Glomerular visceral epithelial cell (primary cell): ENCODE measurements around the gene GRHPR.
"Not testable (repeated sequence)": the region's sequence is repeated elsewhere in the genome, so short reads cannot be mapped to it uniquely, and the experiment has no call there.

Experiments used
- DNase-seq: peaks from one replicate; pipeline ENCODE4 v3.0.0-alpha.2; 2016; ENCODE audit errors: extremely low spot score

GRHPR gene

DNA sequence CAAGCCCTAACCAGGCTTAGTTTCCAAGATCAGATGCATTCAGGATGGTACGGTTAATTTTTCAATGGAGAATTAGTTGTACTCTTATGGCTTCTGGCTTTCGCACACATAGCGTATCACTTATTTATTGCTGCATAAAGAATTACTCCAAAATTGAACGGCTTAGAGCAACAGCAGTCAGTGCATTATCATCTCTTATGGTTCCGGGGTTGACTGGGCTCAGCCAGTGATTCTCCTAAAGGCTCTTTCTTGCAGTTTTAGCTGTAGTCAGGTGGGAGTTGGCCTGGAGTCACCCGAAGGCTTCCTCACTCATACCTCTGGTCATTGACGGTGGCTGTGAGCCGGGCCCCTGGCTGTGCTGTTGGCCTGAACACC is 595 bp upstream of the GRHPR start:
- no peak for DNase-seq

- DNase-seq: no peak
Observed at GRCh38 chr9:37423508-37423907, 1.0 kb downstream of the GRHPR start.

DNA sequence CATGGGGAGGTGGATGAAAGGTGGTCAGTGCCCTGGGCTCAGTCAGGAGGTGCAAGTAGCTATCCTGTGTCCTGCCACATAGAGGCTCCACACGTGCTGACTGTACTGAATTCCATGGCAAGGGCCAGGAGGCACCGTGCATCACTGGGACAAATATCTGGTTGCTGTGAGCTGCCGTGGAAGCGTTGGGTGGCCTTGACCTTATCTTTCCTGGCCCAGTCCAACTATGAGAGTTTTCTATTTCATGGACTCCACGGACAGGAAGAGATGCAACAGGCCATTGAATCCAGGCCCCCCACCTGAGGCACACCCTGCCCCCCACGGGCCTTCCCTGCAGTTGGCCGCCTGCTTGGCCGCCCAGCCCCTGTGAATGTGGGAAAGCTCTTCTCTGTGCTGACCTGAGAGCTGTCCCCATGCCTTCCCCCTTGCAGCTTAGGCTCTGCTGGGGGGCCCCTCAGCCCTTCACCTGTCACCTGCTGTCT is 1.7 kb downstream of the GRHPR start:
- no peak for DNase-seq

GRCh38 chr9:37424686-37425297 is 2.3 kb downstream of the GRHPR start:
- no peak for DNase-seq

DNA sequence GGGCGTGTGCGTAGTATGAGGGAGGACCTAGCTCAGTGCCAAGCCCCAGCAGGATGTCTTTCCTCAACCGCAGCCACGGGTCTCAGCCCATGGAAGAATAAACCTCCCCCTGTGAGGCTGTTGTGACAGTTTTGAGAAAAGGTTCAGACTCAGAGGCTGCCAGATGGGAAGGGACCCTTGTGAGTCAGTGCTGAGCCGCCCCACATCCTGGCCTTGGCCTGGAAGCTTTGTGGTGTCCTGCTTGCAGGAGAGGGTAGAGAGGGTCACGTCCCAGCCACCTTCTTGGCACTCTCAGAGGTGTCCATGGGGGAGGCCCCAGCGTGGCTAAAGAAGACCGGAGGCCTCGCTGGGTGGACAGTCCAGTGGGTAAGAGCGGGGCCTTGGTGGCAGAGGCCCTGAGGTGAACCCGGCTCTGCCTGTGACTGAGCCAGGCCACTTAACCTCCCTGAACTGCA is 2.8 kb downstream of the GRHPR start:
- DNase-seq: no peak

GRCh38 chr9:37426431-37426830 is 3.9 kb downstream of the GRHPR start:
- not testable (repeated sequence) for DNase-seq

GRCh38 chr9:37426846-37427245 is 4.3 kb downstream of the GRHPR start:
- no peak for DNase-seq

DNA sequence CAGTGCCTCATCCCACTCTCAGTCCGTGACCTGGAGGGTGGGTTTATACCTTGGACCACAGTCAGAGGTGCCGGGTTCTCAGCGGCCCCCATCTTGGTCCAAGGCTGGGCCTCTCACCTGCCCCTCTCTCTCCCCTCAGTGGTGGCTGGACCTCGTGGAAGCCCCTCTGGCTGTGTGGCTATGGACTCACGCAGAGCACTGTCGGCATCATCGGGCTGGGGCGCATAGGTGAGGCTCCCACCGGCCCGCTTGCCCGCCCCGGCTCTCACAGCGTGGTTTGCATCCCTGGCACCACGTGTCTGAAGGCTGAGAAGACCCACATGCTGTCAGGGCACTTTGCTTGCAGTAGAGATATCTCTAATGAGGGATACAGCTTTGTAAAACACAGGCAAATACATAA is 5.8 kb downstream of the GRHPR start:
- no peak for DNase-seq

DNA sequence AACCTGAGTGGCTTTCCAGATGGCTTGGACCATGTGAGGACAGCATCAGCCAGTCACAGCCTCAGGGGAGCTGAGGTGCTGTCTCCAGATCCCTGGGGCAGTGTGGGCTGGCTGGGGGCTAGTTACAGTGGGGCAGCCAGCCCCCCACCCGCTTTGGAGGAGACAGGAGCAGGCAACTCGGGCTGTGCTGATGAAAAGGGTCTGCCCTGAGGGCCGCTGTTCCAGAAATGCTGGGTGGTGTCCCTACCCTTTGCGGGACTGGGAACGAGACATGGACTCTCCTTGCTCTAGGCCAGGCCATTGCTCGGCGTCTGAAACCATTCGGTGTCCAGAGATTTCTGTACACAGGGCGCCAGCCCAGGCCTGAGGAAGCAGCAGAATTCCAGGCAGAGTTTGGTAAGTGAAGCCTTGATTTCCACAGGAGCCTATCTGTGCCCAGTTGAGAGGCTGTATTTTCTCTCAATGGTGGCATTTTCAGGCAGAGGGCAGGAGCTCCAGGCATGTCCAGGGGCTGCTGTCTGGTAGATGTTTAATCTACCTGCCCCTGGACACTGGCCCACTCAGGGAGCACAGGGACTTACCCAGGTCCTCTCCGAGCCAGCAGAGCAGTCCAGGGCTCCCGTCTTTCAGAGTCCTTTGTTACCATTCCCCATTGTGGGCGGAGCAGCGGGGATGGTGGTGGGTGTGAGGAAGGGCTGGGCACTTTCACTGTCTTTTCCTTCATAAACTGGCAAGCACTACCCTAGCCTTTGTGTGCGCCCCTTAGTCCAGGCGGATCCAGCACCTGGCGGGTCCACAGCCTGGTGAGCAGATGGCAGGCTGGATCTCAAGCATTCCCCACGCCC is 7.2 kb downstream of the GRHPR start:
- DNase-seq: no peak

GRCh38 chr9:37430841-37431597 is 8.5 kb downstream of the GRHPR start:
- DNase-seq: no peak

DNA sequence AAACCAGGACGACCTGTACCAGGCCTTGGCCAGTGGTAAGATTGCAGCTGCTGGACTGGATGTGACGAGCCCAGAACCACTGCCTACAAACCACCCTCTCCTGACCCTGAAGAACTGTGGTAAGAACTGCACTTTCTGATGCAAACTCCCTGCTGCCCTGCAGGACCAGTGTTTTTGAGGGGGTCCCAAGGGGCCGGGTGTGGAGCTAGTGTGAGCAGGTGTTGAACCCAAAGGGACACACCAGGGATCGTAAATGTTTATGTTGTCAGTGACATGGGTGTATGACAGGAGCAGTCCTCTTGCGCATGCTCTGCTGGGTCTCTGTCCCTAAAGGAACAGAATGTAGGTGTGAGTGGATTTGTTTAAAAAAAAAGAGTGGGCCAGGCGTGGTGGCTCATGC is 9.5 kb downstream of the GRHPR start:
- DNase-seq: no peak

GRCh38 chr9:37433867-37434371 is 11.4 kb downstream of the GRHPR start:
- no peak for DNase-seq

DNA sequence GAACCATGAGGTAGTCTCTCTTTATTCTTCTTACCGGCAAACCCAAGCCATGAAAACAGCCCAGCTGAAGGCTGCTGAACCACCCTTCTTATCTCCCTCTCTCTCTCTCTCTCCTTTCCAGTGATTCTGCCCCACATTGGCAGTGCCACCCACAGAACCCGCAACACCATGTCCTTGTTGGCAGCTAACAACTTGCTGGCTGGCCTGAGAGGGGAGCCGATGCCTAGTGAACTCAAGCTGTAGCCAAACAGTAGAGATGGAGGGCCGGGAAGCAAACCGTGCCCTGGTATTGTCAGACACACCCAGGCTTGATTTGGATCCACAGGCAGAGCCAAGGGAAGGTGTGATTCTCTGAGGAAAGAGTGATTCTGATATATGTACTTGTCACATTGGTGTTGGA is 14.0 kb downstream of the GRHPR start:
- no peak for DNase-seq

GRCh38 chr9:37437010-37437409 is 14.5 kb downstream of the GRHPR start:
- DNase-seq: no peak

DNA sequence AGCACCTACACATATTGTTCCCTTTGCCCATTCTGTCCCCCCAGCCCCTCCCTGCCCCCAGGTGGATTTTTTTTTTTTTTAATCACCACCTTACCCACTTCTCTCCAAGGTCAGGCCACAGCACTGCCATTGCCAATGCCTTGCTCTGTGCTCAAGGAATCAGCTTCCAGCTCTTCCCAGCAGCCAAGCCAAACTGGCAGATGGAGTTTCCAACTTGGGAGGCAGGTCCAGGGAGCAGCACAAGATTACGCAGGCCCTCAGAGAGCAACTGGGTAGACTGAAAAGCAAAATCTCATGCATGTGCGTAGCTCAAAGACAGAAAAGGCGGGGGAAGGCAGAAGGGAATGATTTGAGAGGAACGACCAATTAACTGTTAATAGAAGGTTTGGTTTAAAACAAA is 15.1 kb downstream of the GRHPR start:
- DNase-seq: no peak

- no peak for DNase-seq
Observed at GRCh38 chr9:37438359-37438758, 15.9 kb downstream of the GRHPR start.

DNA sequence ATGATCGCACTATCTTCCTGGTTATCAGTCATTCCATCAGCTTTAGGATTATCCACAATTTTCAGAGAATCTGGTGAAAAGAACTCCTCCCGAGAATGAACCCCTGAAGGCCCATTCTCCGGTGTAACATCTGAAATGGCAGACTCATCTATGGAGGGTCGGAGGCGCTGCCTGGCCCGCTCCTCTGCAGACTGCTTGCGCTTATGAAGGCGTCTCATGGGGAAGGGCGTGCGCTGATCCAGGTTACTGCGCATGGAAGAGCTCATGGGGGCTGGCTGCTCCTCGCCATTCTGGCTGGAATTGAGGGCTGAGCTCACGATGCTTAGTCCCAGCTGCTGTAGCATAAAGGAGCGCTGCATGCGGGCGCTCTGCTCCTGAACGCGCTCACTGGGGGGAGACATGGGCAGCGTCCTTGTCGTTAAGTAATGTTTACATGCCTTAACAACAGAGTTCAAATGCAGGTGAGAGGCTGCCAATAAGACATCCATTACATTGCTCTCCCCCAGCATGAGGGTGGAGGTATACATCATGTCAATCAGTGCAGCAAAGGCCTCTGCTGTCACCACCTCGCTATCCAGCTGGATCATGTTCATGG is 19.4 kb downstream of the GRHPR start:
- DNase-seq: no peak

- no peak for DNase-seq
Observed at GRCh38 chr9:37442556-37442955, 20.1 kb downstream of the GRHPR start.

- no peak for DNase-seq
Observed at GRCh38 chr9:37443566-37443965, 21.1 kb downstream of the GRHPR start.

GRCh38 chr9:37444890-37445289 is 22.4 kb downstream of the GRHPR start:
- DNase-seq: no peak

DNA sequence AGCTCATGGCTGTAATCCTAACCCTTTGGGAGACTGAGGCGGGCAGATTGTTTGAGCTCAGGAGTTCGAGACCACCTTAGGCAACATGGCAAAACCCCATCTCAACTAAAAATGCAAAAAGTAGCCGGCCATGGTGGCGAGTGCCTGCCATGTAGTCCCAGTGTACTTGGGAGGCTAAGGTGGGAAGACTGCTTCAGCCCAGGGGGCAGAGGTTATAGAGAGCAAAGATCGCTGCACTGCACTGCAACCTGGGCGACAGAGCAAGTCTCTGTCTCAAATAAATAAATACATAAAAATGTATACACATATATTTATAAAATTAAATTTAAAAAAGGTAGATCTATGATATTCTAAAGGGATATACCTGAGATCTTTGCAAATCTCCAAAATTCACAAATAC is 23.3 kb downstream of the GRHPR start:
- DNase-seq: no peak

DNA sequence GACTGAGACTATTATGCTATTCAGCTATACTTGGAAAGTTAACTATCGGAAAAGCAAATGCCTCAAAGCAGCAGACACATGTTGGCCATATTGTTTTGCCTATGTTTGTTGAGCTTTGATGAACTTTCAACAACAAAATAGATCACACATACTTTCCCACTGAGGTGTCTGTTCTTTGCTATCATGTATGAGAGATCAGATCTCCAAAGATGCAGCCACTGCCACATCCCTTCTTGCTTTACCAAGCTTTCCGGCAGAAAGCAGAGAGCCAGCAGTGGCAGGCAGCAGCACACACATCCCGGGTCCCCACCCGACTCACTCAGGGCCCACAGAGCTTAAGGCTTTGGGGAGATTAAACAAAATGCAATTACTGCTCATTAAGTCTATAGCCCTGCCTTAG is 23.9 kb downstream of the GRHPR start:
- no peak for DNase-seq
